NCI-H146 (cell line): Measurements from ENCODE around the gene MYH6.
A peak's percentile ranks its signal among the peaks of the same experiment; 100 is the strongest.
"Not testable (repeated sequence)": the region's sequence is repeated elsewhere in the genome, so short reads cannot be mapped to it uniquely, and the experiment has no call there.

Experiments used
- DNase-seq: peaks from one replicate; lab custom pipeline; 2025; lab: John Stamatoyannopoulos, UW

The MYH6 gene

GRCh38 chr14:23414254-23414653 lies 6.2 kb upstream of the MYH6 start:
- DNase-seq, result no peak

GRCh38 chr14:23413681-23414080 lies 5.6 kb upstream of the MYH6 start:
- no peak for DNase-seq

GRCh38 chr14:23411563-23412525 lies 3.8 kb upstream of the MYH6 start:
- no peak for DNase-seq

- DNase-seq, result no peak
Measured at GRCh38 chr14:23409966-23410635, 2.0 kb upstream of the MYH6 start.

- DNase-seq, result no peak
Measured at GRCh38 chr14:23409475-23409874, 1.4 kb upstream of the MYH6 start.

GRCh38 chr14:23408307-23408630 lies 196 bp upstream of the MYH6 start:
- DNase-seq, result no peak

GRCh38 chr14:23406725-23407355 lies 1.2 kb downstream of the MYH6 start:
- DNase-seq, result no peak

GRCh38 chr14:23406244-23406643 lies 1.8 kb downstream of the MYH6 start:
- no peak for DNase-seq

GRCh38 chr14:23405516-23406025 lies 2.5 kb downstream of the MYH6 start:
- DNase-seq, result no peak

GRCh38 chr14:23405096-23405495 lies 3.0 kb downstream of the MYH6 start:
- DNase-seq, result no peak

GRCh38 chr14:23404331-23404900 lies 3.7 kb downstream of the MYH6 start:
- DNase-seq, result no peak

GRCh38 chr14:23403908-23404307 lies 4.2 kb downstream of the MYH6 start:
- no peak for DNase-seq

- no peak for DNase-seq
Measured at GRCh38 chr14:23403139-23403438, 5.0 kb downstream of the MYH6 start.

GRCh38 chr14:23402296-23403138 lies 5.6 kb downstream of the MYH6 start:
- peak; percentile 17 for DNase-seq

- no peak for DNase-seq
Measured at GRCh38 chr14:23401291-23401690, 6.8 kb downstream of the MYH6 start.

GRCh38 chr14:23400496-23401149 lies 7.5 kb downstream of the MYH6 start:
- not testable (repeated sequence) for DNase-seq

GRCh38 chr14:23399591-23399990 lies 8.5 kb downstream of the MYH6 start:
- DNase-seq, result no peak

GRCh38 chr14:23399136-23399535 lies 8.9 kb downstream of the MYH6 start:
- no peak for DNase-seq

- peak; percentile 70 for DNase-seq
Measured at GRCh38 chr14:23398348-23398747, 9.7 kb downstream of the MYH6 start.

GRCh38 chr14:23396781-23397407 lies 11.2 kb downstream of the MYH6 start:
- DNase-seq, result no peak

GRCh38 chr14:23396126-23396525 lies 11.9 kb downstream of the MYH6 start:
- no peak for DNase-seq
